Upper lobe of left lung (tissue), 6 donors: ENCODE results near the gene GPATCH1. TPM values are rescaled to one million over a fixed set of nuclear protein-coding genes. Genes with fewer than 3 reads are reported as not detected.

Source experiments
- ATAC-seq, 2 donors: fragments of 200-7000 bp; cut with Tn5 transposase; one replicate each; pipeline ENCODE4 v1.9.1; 2022; ENCODE audit warnings: mild to moderate bottlenecking in 2 of 2, moderate library complexity in 2 of 2; ENCODE audit not compliant: low FRiP score in 2 of 2
- DNase-seq, 2 donors: peaks; one replicate each; pipeline ENCODE4 v3.0.0-alpha.2; 2019 to 2020
- H3K27ac ChIP-seq, 4 donors: fragments of 200-600 bp; sonication (generic); one replicate each; pipeline ENCODE4 v1.5.1; 2016 to 2019
- H3K27me3 ChIP-seq, 4 donors: fragments of 200-600 bp; sonication (generic); one replicate each; pipeline ENCODE4 v1.5.1; 2017 to 2019
- H3K36me3 ChIP-seq, 4 donors: fragments of 200-600 bp; sonication (generic); one replicate each; pipeline ENCODE4 v1.5.1; 2016 to 2019
- H3K4me1 ChIP-seq, 4 donors: fragments of 200-600 bp; sonication (generic); one replicate each; pipeline ENCODE4 v1.5.1; 2018 to 2019
- H3K4me3 ChIP-seq, 4 donors: fragments of 200-600 bp; sonication (generic); one replicate each; pipeline ENCODE4 v1.5.1; 2017 to 2019; ENCODE audit warnings: mild to moderate bottlenecking in 2 of 4, moderate library complexity in 1 of 4
- H3K9me3 ChIP-seq, 4 donors: fragments of 200-600 bp; sonication (generic); one replicate each; pipeline ENCODE4 v1.5.1; 2018 to 2019
- CTCF ChIP-seq, 6 experiments: fragments of 450-650 bp in 4 of 6; fragments of 200-600 bp in 2 of 6; sonication (generic) in 2 of 6; IDR thresholded peaks; one replicate each; pipeline ENCODE4 v1.5.1; 2016 to 2019; ENCODE audit warnings: antibody characterized with exemption in 6 of 6
- EP300 ChIP-seq, 4 donors: sonication (generic); formaldehyde crosslinking; IDR thresholded peaks; one replicate each; pipeline ENCODE4 v1.5.1; 2017; ENCODE audit warnings: antibody characterized with exemption in 4 of 4, control low read depth in 2 of 4
- POLR2A ChIP-seq, 4 donors: fragments of 450-650 bp; IDR thresholded peaks; one replicate each; pipeline ENCODE4 v1.5.1; 2016 to 2017; ENCODE audit warnings: antibody characterized with exemption in 4 of 4, mild to moderate bottlenecking in 2 of 4
- POLR2AphosphoS5 ChIP-seq, 2 donors: sonication (generic); formaldehyde crosslinking; IDR thresholded peaks; one replicate each; pipeline ENCODE4 v1.5.1; 2017; ENCODE audit warnings: antibody characterized with exemption in 2 of 2
- WGBS, 2 donors: methylation state at CpG; one replicate each; pipeline ENCODE4 v1.1.5; 2017 to 2018; 5-methylcytosine and 5-hydroxymethylcytosine counted together
- total RNA-seq, 6 donors: library from RNA; depleted of rRNA in 4 of 6; stranded (reverse); fragments of >200 nt in 4 of 6; gene quantifications; one replicate each; pipeline versions ENCODE4 v1.1.0 to v1.2.1, GENCODE V29; 2016 to 2021
- donor health status: DM: no; HTN: no; CAD: no; lungs with moderate emphysema.
- donor health status: DM: no; HTN: yes; CAD: no; lungs with severe emphysema.

Gene GPATCH1
- total RNA-seq, 6 donors from 2014 or later: 4.7 to 11.5 (median 6.8) TPM

- no peak overlapping the region for H3K4me3 ChIP-seq
- H3K4me1 ChIP-seq: peaks cover 6 to 15% (median 8%) of the 10 kb centered on the region in 4 donors
- no peaks in the 10 kb centered on the region for H3K9me3 ChIP-seq
- TF ChIP-seq EP300 (IDR thresholded peaks at IDR 0.05) (no peak), CTCF (IDR thresholded peaks at IDR 0.05) (no peak), POLR2AphosphoS5 (IDR thresholded peaks at IDR 0.05) (no peak), POLR2A (IDR thresholded peaks at IDR 0.05) (no peak)
- DNase-seq (no peak), ATAC-seq (no peak)
- H3K36me3 ChIP-seq: no peaks in the 10 kb centered on the region
- H3K27me3 ChIP-seq: no peaks in the 10 kb centered on the region
- H3K27ac ChIP-seq: no peak overlapping the region
- WGBS, 2 donors: 100% methylated on average over 1 of the region's 1 CpG
Observed at GRCh38 chr19:33171222-33171795, 90.3 kb downstream of the GPATCH1 start.

GRCh38 chr19:33171916-33172359 is 91.0 kb downstream of the GPATCH1 start:
- TF ChIP-seq POLR2AphosphoS5 (IDR thresholded peaks at IDR 0.05) (no peak), CTCF (IDR thresholded peaks at IDR 0.05) (no peak), EP300 (IDR thresholded peaks at IDR 0.05) (no peak), POLR2A (IDR thresholded peaks at IDR 0.05) (no peak)
- no peak for DNase-seq
- no peaks in the 10 kb centered on the region for H3K9me3 ChIP-seq
- ATAC-seq: no peak
- no peaks in the 10 kb centered on the region for H3K27me3 ChIP-seq
- 93 to 97% methylated on average over 6 of the region's 6 CpGs for WGBS, 2 donors
- H3K27ac ChIP-seq: no peak overlapping the region
- H3K4me1 ChIP-seq: peaks cover 6 to 16% (median 8%) of the 10 kb centered on the region in 4 donors
- H3K4me3 ChIP-seq: no peak overlapping the region
- no peaks in the 10 kb centered on the region for H3K36me3 ChIP-seq

- H3K27me3 ChIP-seq: no peaks in the 10 kb centered on the region
- H3K9me3 ChIP-seq: no peaks in the 10 kb centered on the region
- H3K36me3 ChIP-seq: no peaks in the 10 kb centered on the region
- no peak overlapping the region for H3K27ac ChIP-seq
- H3K4me1 ChIP-seq: peaks cover 16 to 28% (median 18%) of the 10 kb centered on the region in 4 donors
- ATAC-seq (no peak), DNase-seq (no peak)
- H3K4me3 ChIP-seq: no peak overlapping the region
- no peak for TF ChIP-seq CTCF (IDR thresholded peaks at IDR 0.05)
- no peak for TF ChIP-seq EP300 (IDR thresholded peaks at IDR 0.05)
- no peak for TF ChIP-seq POLR2A (IDR thresholded peaks at IDR 0.05)
- TF ChIP-seq POLR2AphosphoS5 (IDR thresholded peaks at IDR 0.05): no peak
- WGBS, 2 donors: 84 to 94% methylated on average over 3 to 5 of the region's 5 CpGs
Observed at GRCh38 chr19:33174186-33174585, 93.2 kb downstream of the GPATCH1 start.

- H3K4me3 ChIP-seq: no peak overlapping the region
- H3K27me3 ChIP-seq: no peaks in the 10 kb centered on the region
- no peak overlapping the region for H3K27ac ChIP-seq
- 89 to 90% methylated on average over 9 to 10 of the region's 10 CpGs for WGBS, 2 donors
- TF ChIP-seq POLR2AphosphoS5 (IDR thresholded peaks at IDR 0.05) (no peak), EP300 (IDR thresholded peaks at IDR 0.05) (no peak), POLR2A (IDR thresholded peaks at IDR 0.05) (no peak), CTCF (IDR thresholded peaks at IDR 0.05) (no peak)
- H3K36me3 ChIP-seq: no peaks in the 10 kb centered on the region
- ATAC-seq: no peak
- no peaks in the 10 kb centered on the region for H3K9me3 ChIP-seq
- H3K4me1 ChIP-seq: peaks cover 16 to 28% (median 18%) of the 10 kb centered on the region in 4 donors
- DNase-seq: no peak
Observed at GRCh38 chr19:33175156-33175782, 94.3 kb downstream of the GPATCH1 start.
